A172 (cell line): ENCODE data around the gene PTPRM. TPM values are rescaled to one million over a fixed set of nuclear protein-coding genes. Genes with fewer than 3 reads are reported as not detected.

Experiments
- DNase-seq: peaks from one replicate; pipeline ENCODE4 v3.0.0-alpha.2; 2015; ENCODE audit warnings: low spot score
- total RNA-seq: library from RNA; depleted of rRNA; stranded (reverse); fragments of >200 nt; shearing (Covaris generic); gene quantifications from 2 replicates; pipeline ENCODE4 v1.2.3, GENCODE V29; 2014

PTPRM gene
- total RNA-seq, 1 experiment from 2014 or later = 26.4 TPM

DNA sequence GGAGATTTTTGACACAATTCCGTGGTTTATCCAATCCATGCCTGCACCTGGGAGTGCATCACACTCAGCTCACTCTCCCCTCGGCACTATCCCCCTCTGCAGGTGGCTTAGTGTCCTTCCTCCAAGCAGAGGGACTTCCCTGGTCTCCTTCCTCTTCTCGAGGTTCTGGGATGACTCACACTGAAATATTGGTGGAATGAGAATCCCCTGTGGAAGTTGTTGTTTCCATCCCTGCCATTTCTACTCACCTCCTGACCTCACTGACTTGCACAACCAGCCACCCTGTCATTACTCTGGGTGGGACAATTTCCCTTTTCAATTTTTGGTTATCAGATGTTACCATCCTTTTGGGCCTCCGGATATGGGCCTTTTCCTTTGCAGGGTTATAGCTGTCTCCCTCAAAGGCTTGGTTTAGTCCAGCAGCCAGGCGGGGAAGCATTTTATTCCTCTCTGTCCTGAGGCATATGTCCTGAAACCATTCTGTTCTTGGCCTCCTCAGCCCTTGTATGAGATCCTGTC is 59.9 kb downstream of the PTPRM start:
- DNase-seq = peak; percentile 87

DNA sequence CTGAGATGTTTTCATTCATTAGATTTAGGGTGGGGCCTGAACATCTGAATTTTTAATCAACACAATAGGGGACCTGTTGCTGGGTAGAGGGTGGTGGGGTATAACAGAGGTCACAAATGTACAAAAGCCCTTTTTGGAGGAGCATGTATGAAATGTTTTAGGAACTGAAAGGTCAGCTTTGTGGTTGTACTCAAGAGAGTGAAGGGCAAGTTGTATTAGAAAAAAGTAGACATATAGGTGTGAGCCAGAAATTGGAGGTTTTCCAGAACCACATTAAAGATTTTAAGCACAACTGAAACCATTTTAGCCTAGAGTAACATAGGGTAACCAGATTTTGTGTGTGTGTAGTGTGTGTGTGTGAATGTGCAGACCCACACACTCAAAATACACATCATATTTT is 62.3 kb downstream of the PTPRM start:
- no peak for DNase-seq

GRCh38 chr18:7630731-7631442 is 63.8 kb downstream of the PTPRM start:
- DNase-seq = no peak

DNA sequence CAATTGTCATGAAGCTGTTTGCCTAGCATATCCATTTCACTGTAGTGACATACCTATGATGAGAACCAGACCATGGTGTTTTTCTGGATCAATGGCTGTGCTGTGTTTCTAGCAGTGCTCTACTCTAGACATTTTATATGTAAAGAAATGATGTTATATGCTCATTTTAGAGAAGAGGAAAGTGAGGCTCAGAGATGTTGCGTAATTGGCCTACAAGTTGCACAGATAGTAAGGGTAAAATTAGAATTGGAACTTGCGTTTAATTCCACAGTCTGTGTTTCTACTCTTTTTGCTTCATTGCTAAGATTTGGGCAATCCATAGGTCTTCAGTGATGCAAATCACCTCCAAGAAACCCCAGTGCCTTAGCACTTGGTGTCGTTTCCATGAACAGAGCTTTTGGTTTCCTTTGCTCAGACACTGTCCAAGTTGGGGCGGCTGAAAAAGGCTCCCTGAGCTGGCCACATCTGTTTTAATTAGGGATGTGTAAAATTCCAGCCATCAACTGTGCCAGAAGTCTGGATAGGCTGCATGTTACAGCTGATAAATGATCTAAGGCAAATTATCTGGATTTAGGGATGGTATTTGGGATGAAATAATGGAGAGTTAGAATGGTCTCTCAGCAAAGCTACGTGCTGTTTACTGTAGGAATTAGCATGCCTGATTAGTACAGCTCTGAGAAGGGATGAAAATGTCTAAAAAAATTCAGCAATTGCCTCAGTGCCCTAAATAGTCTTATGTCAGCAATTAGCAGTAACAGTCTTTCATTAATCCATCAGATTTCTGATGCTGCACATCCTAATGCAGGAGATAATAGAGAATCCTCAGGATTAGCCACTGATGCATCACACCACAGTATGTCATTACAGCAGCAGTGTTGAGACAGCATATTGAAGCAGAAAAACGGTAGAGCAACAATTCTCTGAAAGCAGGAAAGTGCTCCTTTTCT is 65.3 kb downstream of the PTPRM start:
- no peak for DNase-seq

- DNase-seq = no peak
Measured at GRCh38 chr18:7633171-7633570, 66.1 kb downstream of the PTPRM start.

DNA sequence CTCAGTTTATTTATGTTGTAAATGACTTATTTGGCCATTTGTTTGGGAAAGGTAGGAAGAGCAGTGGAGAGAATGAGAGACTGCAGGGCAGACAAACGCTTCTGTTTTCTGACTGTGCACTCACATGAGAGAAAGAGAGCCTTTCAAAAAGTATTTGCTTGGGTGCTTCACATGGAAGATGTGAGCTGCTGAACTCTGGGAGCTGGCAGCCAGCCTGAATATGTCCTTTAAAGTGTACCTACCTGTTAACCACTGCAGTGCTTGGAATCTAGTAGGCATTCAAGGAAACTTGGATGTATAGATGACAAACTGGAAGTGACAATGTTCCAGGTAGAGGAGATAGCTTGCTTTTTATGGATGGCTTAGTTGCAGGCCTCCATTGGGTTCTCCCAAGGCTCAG is 68.8 kb downstream of the PTPRM start:
- DNase-seq = no peak

GRCh38 chr18:7637269-7637668 is 70.2 kb downstream of the PTPRM start:
- no peak for DNase-seq

DNA sequence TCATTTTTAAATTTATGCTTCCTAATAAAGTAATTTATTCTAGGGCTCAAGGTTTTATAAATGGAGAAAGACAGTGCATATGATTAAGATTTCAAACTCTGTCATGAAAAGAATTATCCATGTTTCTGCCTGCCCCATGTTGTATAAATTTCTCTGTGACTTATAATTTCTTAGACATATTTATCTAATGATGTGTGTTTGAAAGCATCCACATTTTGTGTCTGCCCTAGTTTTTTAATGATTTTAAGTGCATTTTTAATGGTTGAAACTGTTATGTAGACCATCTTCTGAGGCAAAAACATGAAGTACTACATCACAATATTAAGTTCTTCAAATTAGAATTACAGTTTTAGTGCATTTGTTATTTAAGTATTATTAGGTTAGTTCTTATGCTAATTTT is 71.2 kb downstream of the PTPRM start:
- no peak for DNase-seq

DNA sequence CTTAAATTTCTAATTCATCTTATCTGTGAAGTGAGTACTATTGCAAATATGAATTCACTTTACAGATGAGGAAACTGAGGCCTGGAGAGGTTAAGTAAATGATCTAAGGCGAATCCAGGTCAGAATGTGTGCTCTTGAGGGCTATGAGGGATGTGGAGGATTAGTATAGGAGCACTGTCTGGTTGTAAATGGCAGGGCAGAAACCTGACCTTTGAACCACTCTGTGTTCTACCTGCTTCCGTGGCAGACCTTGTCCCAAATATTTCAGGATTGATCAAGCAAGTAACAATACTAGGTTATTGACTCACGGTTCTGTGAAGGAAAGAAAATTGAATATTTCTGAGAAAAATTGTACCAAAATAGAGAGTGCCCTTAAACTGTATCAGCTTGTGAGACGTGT is 74.7 kb downstream of the PTPRM start:
- no peak for DNase-seq

DNA sequence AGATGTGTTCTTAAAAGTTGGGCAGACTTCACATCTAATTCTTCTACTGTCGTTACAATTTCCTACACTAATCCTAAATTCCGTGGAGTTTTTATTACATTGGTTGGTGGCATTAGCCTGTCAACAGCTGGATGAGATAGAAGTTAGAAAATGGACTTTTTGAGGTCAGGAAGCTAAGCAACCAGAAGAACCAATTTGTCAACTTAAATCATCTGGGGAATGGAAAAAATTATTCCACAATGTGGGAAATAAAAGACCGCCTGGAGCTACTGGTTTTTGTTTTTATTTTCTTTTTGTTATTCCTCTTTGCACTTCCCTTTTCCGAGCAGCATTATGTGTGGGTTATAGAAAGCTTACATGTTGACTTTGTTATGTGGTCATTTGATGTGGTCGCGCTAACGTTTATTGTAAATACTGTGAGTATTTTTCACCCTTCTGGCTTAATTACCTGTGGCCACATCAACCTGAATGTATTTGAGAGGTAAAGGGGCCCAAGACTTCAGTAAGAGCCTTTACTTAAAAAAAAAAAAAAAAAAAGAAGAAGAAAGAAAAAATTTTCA is 75.3 kb downstream of the PTPRM start:
- DNase-seq = no peak

GRCh38 chr18:7645756-7646155 is 78.6 kb downstream of the PTPRM start:
- DNase-seq = peak; percentile 17

DNA sequence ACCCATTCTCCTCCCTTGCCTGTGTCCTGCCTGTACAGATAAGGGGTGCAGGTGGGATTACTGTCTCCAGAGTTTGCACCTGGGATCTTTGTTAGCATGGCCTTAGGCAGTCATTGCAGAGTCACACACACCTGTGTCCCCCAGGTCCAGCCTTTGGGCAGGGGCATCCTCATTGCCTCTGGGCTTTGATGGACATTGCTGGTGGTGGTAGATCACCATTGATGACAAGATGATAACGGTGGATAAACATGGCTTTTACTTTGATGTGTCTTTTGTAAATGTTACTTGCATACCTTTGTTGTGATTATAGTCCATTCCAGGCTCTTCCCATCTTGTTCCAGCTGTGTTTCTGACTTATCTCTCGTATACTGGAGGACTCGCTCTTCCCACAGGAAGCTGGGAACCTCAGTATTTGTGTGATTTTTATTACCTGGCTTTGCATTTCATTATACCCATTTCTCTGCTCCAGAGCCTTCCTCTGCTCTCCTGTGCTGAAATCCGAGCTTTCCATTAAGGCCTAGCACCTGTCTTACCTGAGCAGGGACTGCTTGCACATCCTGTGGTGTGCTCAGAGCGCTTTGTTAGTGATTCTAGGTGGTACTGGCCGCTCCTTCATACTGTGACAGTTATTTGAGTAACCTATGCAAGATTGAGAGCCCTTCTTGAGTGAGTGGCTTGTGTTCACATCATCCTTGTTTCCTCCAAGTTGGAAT is 79.2 kb downstream of the PTPRM start:
- DNase-seq = no peak

- DNase-seq = no peak
Measured at GRCh38 chr18:7647500-7647899, 80.4 kb downstream of the PTPRM start.

DNA sequence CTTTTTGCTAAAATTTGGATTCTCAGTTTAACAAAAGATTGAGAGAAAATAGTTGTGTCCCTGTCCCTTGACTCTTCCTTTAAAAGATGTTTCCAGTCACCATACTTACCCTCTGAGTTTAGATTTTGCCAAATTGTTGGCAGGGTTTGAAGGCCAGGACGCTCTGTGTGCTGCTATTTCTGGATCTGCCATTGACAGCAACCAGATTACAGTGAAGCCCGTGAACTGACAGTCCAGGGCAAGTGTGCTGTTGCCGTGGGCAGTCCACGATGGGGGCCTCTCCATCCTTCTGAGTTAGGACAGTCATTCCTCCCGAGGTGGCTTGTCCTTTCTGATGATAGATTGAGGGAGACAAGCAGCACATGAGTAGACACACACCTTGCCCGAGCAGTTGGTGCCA is 89.9 kb downstream of the PTPRM start:
- no peak for DNase-seq

DNA sequence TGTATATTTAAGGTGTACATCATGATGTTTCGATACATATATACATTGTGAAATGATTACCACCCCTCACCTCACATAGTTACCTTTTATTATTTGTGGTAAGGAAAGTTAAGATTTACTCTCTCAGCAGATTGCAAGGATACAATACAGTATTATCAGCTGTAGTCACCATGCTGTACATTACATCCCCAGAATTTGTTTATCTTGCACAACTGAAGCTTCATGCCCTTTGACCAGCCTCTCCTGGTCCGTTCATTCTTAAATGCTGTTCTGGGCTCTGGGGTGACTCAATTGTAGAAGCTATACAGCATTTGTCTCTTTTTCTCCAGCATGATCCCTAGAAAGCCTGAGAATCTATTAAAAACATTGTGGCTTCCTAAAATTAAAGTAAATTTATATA is 90.8 kb downstream of the PTPRM start:
- no peak for DNase-seq

DNA sequence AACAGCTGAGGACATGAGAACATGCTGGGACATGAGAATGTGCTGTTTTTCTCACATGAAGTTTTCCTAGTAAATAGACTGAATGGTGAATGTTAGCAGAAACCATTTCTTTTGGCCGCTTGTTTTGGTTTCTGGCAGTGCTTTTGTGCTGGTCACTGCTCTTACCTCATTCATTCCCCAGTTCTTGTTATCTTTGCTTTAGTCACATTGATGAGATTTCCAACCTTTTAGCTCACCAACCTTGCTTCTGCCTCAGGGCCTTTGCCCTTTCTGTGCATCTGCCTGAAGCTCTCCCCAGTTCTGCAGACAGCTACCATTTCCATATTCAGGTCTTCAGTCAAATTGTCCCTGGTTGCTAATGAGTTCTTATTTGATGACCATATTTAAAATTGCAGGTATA is 91.6 kb downstream of the PTPRM start:
- no peak for DNase-seq

- no peak for DNase-seq
Measured at GRCh38 chr18:7661207-7661606, 94.1 kb downstream of the PTPRM start.

- DNase-seq = no peak
Measured at GRCh38 chr18:7662866-7663265, 95.8 kb downstream of the PTPRM start.

DNA sequence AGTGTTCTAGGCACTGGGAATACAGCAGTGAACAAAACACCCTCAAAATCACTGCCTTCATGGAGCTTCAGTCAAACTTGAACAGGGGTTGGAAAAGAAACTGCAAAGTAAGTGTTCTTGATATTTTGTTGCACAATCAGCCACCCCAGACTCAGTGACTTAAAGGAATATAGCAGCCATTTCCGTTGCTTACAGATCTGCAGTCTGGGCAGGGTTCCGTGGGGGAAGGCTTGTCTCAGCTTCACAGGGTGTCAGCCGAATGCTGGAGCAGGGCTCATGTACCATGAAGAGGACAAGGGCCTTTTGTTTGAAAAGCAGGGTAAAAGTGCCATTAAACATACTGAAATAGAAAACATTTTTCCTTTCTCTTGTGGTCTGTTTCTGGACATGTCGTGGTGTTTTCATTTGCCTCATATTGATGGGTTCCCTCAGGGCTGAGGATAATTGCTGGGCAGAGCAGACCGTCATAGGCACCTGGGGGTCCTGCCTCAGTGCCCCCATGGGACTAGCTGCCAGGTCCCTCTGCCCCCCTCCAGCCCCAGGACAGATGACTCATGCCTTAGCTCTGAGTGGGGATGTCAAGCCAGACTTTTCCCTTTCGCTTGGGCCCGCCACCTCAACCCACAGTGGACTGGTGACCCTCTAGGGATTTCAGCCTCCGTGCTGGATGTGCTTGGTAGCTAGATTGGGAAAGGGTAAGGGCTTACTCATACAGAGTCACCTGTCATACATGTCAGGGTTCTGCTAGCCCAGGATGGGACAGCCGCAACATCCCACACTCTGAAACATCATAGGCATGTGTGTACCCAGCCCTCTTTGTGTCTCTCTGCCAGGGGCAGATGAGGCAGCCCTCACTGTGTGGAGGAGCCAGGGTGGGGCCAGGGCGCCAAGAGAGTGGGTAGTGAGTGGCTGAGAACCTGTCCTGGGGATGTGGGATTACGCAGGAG is 96.5 kb downstream of the PTPRM start:
- DNase-seq = no peak

- no peak for DNase-seq
Measured at GRCh38 chr18:7666195-7666776, 99.2 kb downstream of the PTPRM start.
